Activated naive CD4-positive, alpha-beta T cell treated with anti-CD3 and anti-CD28 coated beads, Interleukin-2, amount 50 U/mL, for 24 hours (primary cell): ENCODE results near the gene KCNE1.
"Not testable (repeated sequence)": the region's sequence is repeated elsewhere in the genome, so short reads cannot be mapped to it uniquely, and the experiment has no call there.

Experiments
- H3K27ac Mint-ChIP-seq: one replicate; pipeline ENCODE4 v1.8.0; 2021; ENCODE audit warnings: mild to moderate bottlenecking, mixed read lengths
- H3K27me3 Mint-ChIP-seq: one replicate; pipeline ENCODE4 v1.8.0; 2021; ENCODE audit warnings: mixed read lengths
- H3K36me3 Mint-ChIP-seq: one replicate; pipeline ENCODE4 v1.8.0; 2021; ENCODE audit warnings: mixed read lengths
- H3K4me1 Mint-ChIP-seq: one replicate; pipeline ENCODE4 v1.8.0; 2021; ENCODE audit warnings: mixed read lengths
- H3K4me3 Mint-ChIP-seq: one replicate; pipeline ENCODE4 v1.8.0; 2021; ENCODE audit warnings: mild to moderate bottlenecking, mixed read lengths
- H3K9me3 Mint-ChIP-seq: one replicate; pipeline ENCODE4 v1.8.0; 2021; ENCODE audit warnings: mixed read lengths

Gene KCNE1

GRCh38 chr21:34510148-34511142, 1.6 kb downstream of the KCNE1 start:
- no peaks in the 10 kb centered on the region for H3K9me3 Mint-ChIP-seq
- H3K36me3 Mint-ChIP-seq, result no peaks in the 10 kb centered on the region
- no peaks in the 10 kb centered on the region for H3K27me3 Mint-ChIP-seq
- no peak overlapping the region for H3K4me3 Mint-ChIP-seq
- H3K27ac Mint-ChIP-seq, result no peak overlapping the region
- no peaks in the 10 kb centered on the region for H3K4me1 Mint-ChIP-seq

- Mint-ChIP-seq H3K4me1 (no peaks in the 10 kb centered on the region), H3K27me3 (no peaks in the 10 kb centered on the region), H3K9me3 (no peaks in the 10 kb centered on the region), H3K36me3 (no peaks in the 10 kb centered on the region), H3K4me3 (no peak overlapping the region), H3K27ac (no peak overlapping the region)
Observed at GRCh38 chr21:34509151-34509550, 2.9 kb downstream of the KCNE1 start.

DNA sequence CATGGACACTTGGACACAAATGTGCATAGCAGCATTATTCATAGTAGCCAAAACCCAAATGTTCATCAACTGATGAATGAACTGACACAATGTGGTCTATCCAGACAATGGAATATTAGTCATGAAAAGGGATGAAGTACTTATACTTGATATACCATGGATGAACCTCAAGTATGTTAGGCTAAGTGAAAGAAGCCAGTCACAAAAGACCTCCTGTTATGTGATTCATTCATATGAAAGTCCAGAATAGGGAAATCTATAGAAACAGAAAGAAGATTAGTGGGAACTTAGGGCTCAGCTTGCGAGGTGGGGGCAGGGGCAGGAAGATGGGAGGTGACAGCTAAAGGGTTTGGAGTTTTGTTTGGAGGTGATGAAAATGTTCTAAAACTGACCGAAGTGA, 7.4 kb downstream of the KCNE1 start:
- no peak overlapping the region for H3K4me3 Mint-ChIP-seq
- no peak overlapping the region for H3K27ac Mint-ChIP-seq
- no peaks in the 10 kb centered on the region for H3K4me1 Mint-ChIP-seq
- no peaks in the 10 kb centered on the region for H3K9me3 Mint-ChIP-seq
- H3K36me3 Mint-ChIP-seq, result no peaks in the 10 kb centered on the region
- peaks cover 8% of the 10 kb centered on the region for H3K27me3 Mint-ChIP-seq

- Mint-ChIP-seq H3K27ac (no peak overlapping the region), H3K27me3 (peaks cover 10% of the 10 kb centered on the region), H3K9me3 (peaks cover 7% of the 10 kb centered on the region), H3K36me3 (peaks cover 4% of the 10 kb centered on the region), H3K4me1 (no peaks in the 10 kb centered on the region), H3K4me3 (no peak overlapping the region)
Observed at GRCh38 chr21:34502480-34503106, 9.4 kb downstream of the KCNE1 start.

- H3K36me3 Mint-ChIP-seq, result peaks cover 4% of the 10 kb centered on the region
- peaks cover 9% of the 10 kb centered on the region for H3K9me3 Mint-ChIP-seq
- H3K4me3 Mint-ChIP-seq, result no peak overlapping the region
- H3K27me3 Mint-ChIP-seq, result peaks cover 10% of the 10 kb centered on the region
- no peak overlapping the region for H3K27ac Mint-ChIP-seq
- no peaks in the 10 kb centered on the region for H3K4me1 Mint-ChIP-seq
Observed at GRCh38 chr21:34501716-34502115, 10.3 kb downstream of the KCNE1 start.

GRCh38 chr21:34500191-34500590, 11.8 kb downstream of the KCNE1 start:
- Mint-ChIP-seq H3K4me3 (no peak overlapping the region), H3K27me3 (peaks cover 13% of the 10 kb centered on the region), H3K9me3 (peaks cover 16% of the 10 kb centered on the region)

GRCh38 chr21:34499116-34499515, 12.9 kb downstream of the KCNE1 start:
- H3K4me3 Mint-ChIP-seq, result no peak overlapping the region
- peaks cover 7% of the 10 kb centered on the region for H3K36me3 Mint-ChIP-seq
- H3K27me3 Mint-ChIP-seq, result peaks cover 13% of the 10 kb centered on the region
- H3K4me1 Mint-ChIP-seq, result no peaks in the 10 kb centered on the region
- H3K9me3 Mint-ChIP-seq, result peaks cover 16% of the 10 kb centered on the region
- H3K27ac Mint-ChIP-seq, result no peak overlapping the region

More at GRCh38 chr21:34500191-34500590, 11.8 kb downstream of the KCNE1 start:
- Mint-ChIP-seq H3K4me1 (no peaks in the 10 kb centered on the region), H3K27ac (no peak overlapping the region), H3K36me3 (peaks cover 7% of the 10 kb centered on the region)

- Mint-ChIP-seq H3K9me3 (peaks cover 16% of the 10 kb centered on the region), H3K27me3 (peaks cover 12% of the 10 kb centered on the region), H3K4me3 (no peak overlapping the region), H3K4me1 (no peaks in the 10 kb centered on the region), H3K36me3 (peaks cover 7% of the 10 kb centered on the region), H3K27ac (no peak overlapping the region)
Observed at GRCh38 chr21:34498623-34499022, 13.4 kb downstream of the KCNE1 start.

DNA sequence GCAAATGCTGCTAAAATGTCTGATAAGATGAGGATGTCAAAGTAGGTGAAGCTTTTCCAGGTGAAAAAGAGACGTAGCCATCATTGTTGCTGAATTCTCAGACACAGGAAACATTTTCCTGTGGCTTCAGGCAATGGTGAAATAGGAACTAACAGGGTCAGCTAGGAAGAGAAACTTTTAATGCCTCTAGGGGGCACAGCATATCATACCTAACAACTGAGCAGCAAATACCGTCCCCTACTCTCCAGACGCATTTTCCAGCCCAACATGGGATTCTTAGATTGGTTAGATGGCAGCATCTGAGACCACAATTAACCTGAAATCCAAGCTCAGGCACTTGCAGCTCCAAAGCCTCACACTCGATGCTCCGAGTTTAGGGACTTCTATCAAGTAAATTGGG, 28.2 kb downstream of the KCNE1 start:
- not testable (repeated sequence) for H3K27me3 Mint-ChIP-seq, H3K9me3 Mint-ChIP-seq, H3K27ac Mint-ChIP-seq, H3K36me3 Mint-ChIP-seq, H3K4me3 Mint-ChIP-seq, H3K4me1 Mint-ChIP-seq

- not testable (repeated sequence) for H3K4me1 Mint-ChIP-seq, H3K27ac Mint-ChIP-seq, H3K4me3 Mint-ChIP-seq, H3K27me3 Mint-ChIP-seq, H3K9me3 Mint-ChIP-seq, H3K36me3 Mint-ChIP-seq
Observed at GRCh38 chr21:34483435-34483834, 28.6 kb downstream of the KCNE1 start.

- not testable (repeated sequence) for H3K4me3 Mint-ChIP-seq, H3K9me3 Mint-ChIP-seq, H3K36me3 Mint-ChIP-seq, H3K27me3 Mint-ChIP-seq, H3K27ac Mint-ChIP-seq, H3K4me1 Mint-ChIP-seq
Observed at GRCh38 chr21:34467333-34467732, 44.7 kb downstream of the KCNE1 start.

DNA sequence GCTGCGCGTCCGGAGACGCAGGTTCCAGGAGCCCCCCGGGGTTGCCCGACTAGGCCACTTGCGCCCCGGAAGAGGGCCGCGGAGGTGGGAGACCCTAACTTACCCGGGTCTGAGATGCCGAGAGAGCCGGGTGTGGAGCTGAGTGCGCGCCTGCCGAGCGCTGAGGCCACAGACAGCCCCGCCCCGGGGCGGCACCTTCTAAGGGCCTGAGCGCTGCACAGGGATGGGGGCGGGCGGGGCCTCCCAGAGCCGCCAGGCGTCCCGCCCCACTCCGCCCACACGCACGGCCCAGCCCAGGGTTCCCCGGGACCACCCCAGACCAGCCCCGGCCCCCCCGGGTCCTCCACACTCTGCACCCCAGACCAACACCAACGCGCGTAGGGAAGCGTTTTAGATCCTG, 52.6 kb downstream of the KCNE1 start:
- not testable (repeated sequence) for H3K36me3 Mint-ChIP-seq, H3K27ac Mint-ChIP-seq, H3K4me3 Mint-ChIP-seq, H3K9me3 Mint-ChIP-seq, H3K27me3 Mint-ChIP-seq, H3K4me1 Mint-ChIP-seq

DNA sequence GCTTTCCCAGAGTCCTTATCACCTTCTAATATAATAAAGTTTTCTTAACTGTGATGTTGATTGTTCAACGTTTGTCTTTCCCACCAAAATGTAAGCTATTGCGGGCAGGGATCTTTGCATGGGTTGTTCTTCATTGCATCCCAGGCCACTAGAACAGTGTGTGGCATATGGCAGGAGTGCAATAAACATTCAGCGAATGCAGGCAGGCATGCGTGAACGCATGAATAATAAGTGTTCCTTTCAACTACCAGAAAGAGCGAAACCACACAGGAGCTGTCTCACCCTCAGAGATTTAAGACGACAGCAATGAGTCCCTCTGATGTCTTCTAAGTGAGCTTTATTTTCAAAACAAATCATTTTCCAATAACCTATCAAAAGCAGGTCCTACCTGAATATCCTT, 53.7 kb downstream of the KCNE1 start:
- not testable (repeated sequence) for H3K36me3 Mint-ChIP-seq, H3K4me1 Mint-ChIP-seq, H3K9me3 Mint-ChIP-seq, H3K4me3 Mint-ChIP-seq, H3K27ac Mint-ChIP-seq, H3K27me3 Mint-ChIP-seq

GRCh38 chr21:34456180-34456579, 55.8 kb downstream of the KCNE1 start:
- not testable (repeated sequence) for H3K4me3 Mint-ChIP-seq, H3K9me3 Mint-ChIP-seq, H3K36me3 Mint-ChIP-seq, H3K4me1 Mint-ChIP-seq, H3K27me3 Mint-ChIP-seq, H3K27ac Mint-ChIP-seq

GRCh38 chr21:34455628-34456027, 56.4 kb downstream of the KCNE1 start:
- H3K4me1 Mint-ChIP-seq, H3K27ac Mint-ChIP-seq, H3K4me3 Mint-ChIP-seq, H3K9me3 Mint-ChIP-seq, H3K36me3 Mint-ChIP-seq, H3K27me3 Mint-ChIP-seq: not testable (repeated sequence)

DNA sequence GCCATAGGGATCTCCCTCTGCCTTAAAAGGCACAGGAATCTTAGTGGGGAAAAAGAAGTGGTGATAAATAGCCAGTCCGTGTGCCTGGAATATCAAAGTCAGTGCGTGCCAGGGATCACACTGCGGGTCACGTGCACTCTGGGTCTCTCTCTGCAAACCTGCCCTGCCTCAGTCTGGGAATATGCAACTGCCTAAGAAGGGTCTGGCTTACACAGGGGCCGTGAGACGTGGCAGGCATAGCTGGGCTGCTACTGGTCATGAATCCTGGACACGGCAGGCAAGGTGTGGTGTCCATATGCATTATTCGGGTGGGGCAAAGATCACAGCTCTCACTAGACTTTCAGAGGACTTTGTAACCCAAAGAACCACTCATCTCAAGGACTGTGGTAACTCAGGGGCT, 65.0 kb downstream of the KCNE1 start:
- H3K9me3 Mint-ChIP-seq, H3K36me3 Mint-ChIP-seq, H3K4me1 Mint-ChIP-seq, H3K27ac Mint-ChIP-seq, H3K27me3 Mint-ChIP-seq, H3K4me3 Mint-ChIP-seq: not testable (repeated sequence)
